Stimulated activated CD4-positive, alpha-beta T cell treated with anti-CD3 and anti-CD28 coated beads, TNF-alpha, amount 100 ng/mL, for 48 hours (primary cell): Measurements from ENCODE around the gene WSB2.
"Not testable (repeated sequence)": the region's sequence is repeated elsewhere in the genome, so short reads cannot be mapped to it uniquely, and the experiment has no call there.

Source experiments
- DNase-seq, 3 donors: peaks; one replicate each; pipeline ENCODE4 v3.0.0-alpha.2; 2020; ENCODE audit warnings: low read depth in 3 of 3

Gene WSB2

GRCh38 chr12:118035190-118036041 is 25.6 kb downstream of the WSB2 start:
- DNase-seq: no peak

GRCh38 chr12:118034429-118035189 is 26.4 kb downstream of the WSB2 start:
- no peak for DNase-seq

GRCh38 chr12:118033902-118034301 is 27.1 kb downstream of the WSB2 start:
- no peak for DNase-seq

- DNase-seq: no peak
Observed at GRCh38 chr12:118033323-118033722, 27.7 kb downstream of the WSB2 start.

GRCh38 chr12:118032188-118032587 is 28.8 kb downstream of the WSB2 start:
- DNase-seq: no peak

GRCh38 chr12:118029166-118029565 is 31.8 kb downstream of the WSB2 start:
- no peak for DNase-seq

GRCh38 chr12:118025168-118025567 is 35.8 kb downstream of the WSB2 start:
- no peak for DNase-seq

GRCh38 chr12:118023301-118023860 is 37.6 kb downstream of the WSB2 start:
- DNase-seq: no peak

GRCh38 chr12:118022728-118023109 is 38.3 kb downstream of the WSB2 start:
- DNase-seq: no peak

GRCh38 chr12:118022097-118022727 is 38.8 kb downstream of the WSB2 start:
- DNase-seq: not testable (repeated sequence)

- DNase-seq: no peak
Observed at GRCh38 chr12:118020036-118020435, 40.9 kb downstream of the WSB2 start.

- no peak for DNase-seq
Observed at GRCh38 chr12:118017926-118018325, 43.1 kb downstream of the WSB2 start.

GRCh38 chr12:118016424-118017264 is 44.3 kb downstream of the WSB2 start, which contains the start of gene RFC5:
Gene RFC5 (plus strand): TSS chr12:118016703. CDS start chr12:118016828, 125 bp downstream.
- DNase-seq: peak; percentile 95 to 98 (median 96)

GRCh38 chr12:118015944-118016343 is 45.0 kb downstream of the WSB2 start:
- no peak for DNase-seq

- DNase-seq: no peak
Observed at GRCh38 chr12:118015306-118015705, 45.7 kb downstream of the WSB2 start.

- no peak for DNase-seq
Observed at GRCh38 chr12:118013283-118013682, 47.7 kb downstream of the WSB2 start.

GRCh38 chr12:118011961-118012360 is 49.0 kb downstream of the WSB2 start:
- no peak for DNase-seq

- no peak for DNase-seq
Observed at GRCh38 chr12:118011377-118011776, 49.6 kb downstream of the WSB2 start.

GRCh38 chr12:118010903-118011302 is 50.1 kb downstream of the WSB2 start:
- DNase-seq: no peak

GRCh38 chr12:117999806-118000205 is 61.2 kb downstream of the WSB2 start:
- not testable (repeated sequence) for DNase-seq

- DNase-seq: no peak
Observed at GRCh38 chr12:117998719-117999118, 62.3 kb downstream of the WSB2 start.
